H1 (cell line): ENCODE data around the gene RANBP2. TPM values are rescaled to one million over a fixed set of nuclear protein-coding genes. Genes with fewer than 3 reads are reported as not detected.
"Not testable (repeated sequence)": the region's sequence is repeated elsewhere in the genome, so short reads cannot be mapped to it uniquely, and the experiment has no call there.

Experiments used
- CTCF ChIA-PET: fragments of 300-600 bp; sonication (Branson Sonifier 250); formaldehyde crosslinking; loops from one replicate; lab custom pipeline; 2021; ENCODE audit not compliant: partially characterized antibody; lab: Charles Lee
- POLR2A ChIA-PET: fragments of 300-600 bp; sonication (Branson Sonifier 250); formaldehyde crosslinking; loops from one replicate; lab custom pipeline; 2021; ENCODE audit warnings: inconsistent platforms; ENCODE audit not compliant: partially characterized antibody; lab: Charles Lee
- DNase-seq, 2 experiments: peaks; one replicate each; pipeline versions ENCODE4 v3.0.0 to v3.0.0-alpha.2; 2010 to 2022; ENCODE audit warnings: low spot score in 2 of 2, low read depth in 1 of 2, mixed read lengths in 1 of 2
- FAIRE-seq: peaks from 2 replicates; lab custom pipeline; 2011; peaks lifted over from hg19 to GRCh38; lab: Jason Lieb, UNC
- H2AFZ ChIP-seq: 2 replicates; pipeline ENCODE4 v1.8.1; 2012; ENCODE audit warnings: low read length, inconsistent platforms
- H2AK5ac ChIP-seq: 2 replicates; pipeline ENCODE4 v1.6.1; 2013; ENCODE audit warnings: low read depth, low read length
- H2BK120ac ChIP-seq: replicated peaks from 2 replicates; pipeline ENCODE3; 2013; ENCODE audit warnings: low read depth, low read length, inconsistent platforms
- H2BK12ac ChIP-seq: 2 replicates; pipeline ENCODE4 v1.6.1; 2013; ENCODE audit warnings: low read depth, low read length
- H2BK15ac ChIP-seq: 2 replicates; pipeline ENCODE4 v1.6.1; 2013; ENCODE audit warnings: low read length
- H2BK20ac ChIP-seq: 2 replicates; pipeline ENCODE4 v1.6.1; 2013; ENCODE audit warnings: low read length
- H2BK5ac ChIP-seq: 2 replicates; pipeline ENCODE4 v1.6.1; 2013; ENCODE audit warnings: low read depth, low read length
- H3K14ac ChIP-seq: 2 replicates; pipeline ENCODE4 v1.6.1; 2013; ENCODE audit warnings: inconsistent platforms; ENCODE audit not compliant: insufficient read length
- H3K18ac ChIP-seq: 2 replicates; pipeline ENCODE4 v1.6.1; 2013; ENCODE audit warnings: low read length; ENCODE audit errors: extremely low read depth
- H3K23ac ChIP-seq: 2 replicates; pipeline ENCODE4 v1.6.1; 2013; ENCODE audit warnings: inconsistent platforms; ENCODE audit not compliant: insufficient read length
- H3K23me2 ChIP-seq: 2 replicates; pipeline ENCODE4 v1.6.1; 2013; ENCODE audit warnings: low read depth, low read length
- H3K27ac ChIP-seq: 2 replicates; pipeline ENCODE4 v1.6.1; 2011; ENCODE audit warnings: low read depth, low read length, inconsistent platforms
- H3K27me3 ChIP-seq, 4 experiments: replicated peaks in 1 of 4; 1 replicate in 1 of 4; 2 replicates in 3 of 4; pipeline versions ENCODE4 v1.6.1 to v1.8.1; 2011 to 2013; ENCODE audit warnings: low read length in 3 of 4, mild to moderate bottlenecking in 3 of 4, inconsistent platforms in 2 of 4, mixed read lengths in 2 of 4, moderate library complexity in 1 of 4; ENCODE audit not compliant: control insufficient read depth in 3 of 4, insufficient read depth in 3 of 4; ENCODE audit errors: extremely low read depth in 1 of 4
- H3K36me3 ChIP-seq, 4 experiments: 2 replicates each; pipeline versions ENCODE4 v1.6.1 to v1.8.1; 2011 to 2013; ENCODE audit warnings: mild to moderate bottlenecking in 4 of 4, low read length in 3 of 4, moderate library complexity in 2 of 4, control low read depth in 1 of 4, inconsistent platforms in 1 of 4; ENCODE audit not compliant: insufficient read depth in 4 of 4, control insufficient read depth in 2 of 4
- H3K4ac ChIP-seq: replicated peaks from 2 replicates; pipeline ENCODE3; 2013; ENCODE audit warnings: low read length, low read depth, mixed read lengths, inconsistent platforms; ENCODE audit not compliant: insufficient read length
- H3K4me1 ChIP-seq, 4 experiments: replicated peaks in 1 of 4; 1 replicate in 1 of 4; 2 replicates in 3 of 4; pipeline versions ENCODE4 v1.6.1 to v1.8.1; 2011 to 2013; ENCODE audit warnings: low read length in 3 of 4, inconsistent platforms in 2 of 4, mixed read lengths in 1 of 4; ENCODE audit not compliant: insufficient read depth in 4 of 4, control insufficient read depth in 3 of 4
- H3K4me2 ChIP-seq, 2 experiments: 2 replicates each; pipeline versions ENCODE4 v1.6.1 to v1.8.1; 2011 to 2013; ENCODE audit warnings: low read depth in 2 of 2, low read length in 2 of 2, control low read depth in 1 of 2, inconsistent platforms in 1 of 2, mild to moderate bottlenecking in 1 of 2; ENCODE audit not compliant: insufficient read depth in 1 of 2
- H3K4me3 ChIP-seq, 4 experiments: fragments of 200-600, 300-600 bp in 1 of 4; sonication (generic), shearing (Covaris generic), sonication (Bioruptor Twin) in 1 of 4; 2 replicates each; pipeline versions ENCODE4 v1.5.1 to v1.8.1; 2011 to 2016; ENCODE audit warnings: low read length in 4 of 4, low read depth in 3 of 4, control low read depth in 2 of 4, inconsistent platforms in 2 of 4, mild to moderate bottlenecking in 2 of 4, mixed read lengths in 1 of 4, moderate library complexity in 1 of 4; ENCODE audit not compliant: insufficient read depth in 2 of 4; ENCODE audit errors: extremely low read depth in 1 of 4
- H3K56ac ChIP-seq: replicated peaks from 2 replicates; pipeline ENCODE3; 2013; ENCODE audit warnings: low read depth, mild to moderate bottlenecking, mixed read lengths, low read length, inconsistent platforms; ENCODE audit not compliant: insufficient read length
- H3K79me1 ChIP-seq: 2 replicates; pipeline ENCODE4 v1.6.1; 2013; ENCODE audit warnings: low read depth, low read length, control low read depth
- H3K79me2 ChIP-seq, 2 experiments: 2 replicates each; pipeline versions ENCODE4 v1.6.1 to v1.8.1; 2012 to 2013; ENCODE audit warnings: low read length in 2 of 2, mild to moderate bottlenecking in 2 of 2, inconsistent platforms in 1 of 2; ENCODE audit not compliant: insufficient read depth in 2 of 2, control insufficient read depth in 1 of 2
- H3K9ac ChIP-seq, 4 experiments: replicated peaks in 1 of 4; 1 replicate in 1 of 4; 2 replicates in 3 of 4; pipeline versions ENCODE4 v1.6.1 to v1.8.1; 2011 to 2013; ENCODE audit warnings: low read depth in 3 of 4, low read length in 3 of 4, control low read depth in 2 of 4, mild to moderate bottlenecking in 2 of 4, moderate library complexity in 2 of 4, inconsistent platforms in 1 of 4; ENCODE audit errors: extremely low read depth in 1 of 4
- H3K9me3 ChIP-seq, 2 experiments: 2 replicates each; pipeline versions ENCODE4 v1.6.1 to v1.8.1; 2012 to 2013; ENCODE audit warnings: mild to moderate bottlenecking in 2 of 2, moderate library complexity in 2 of 2, control low read depth in 1 of 2, inconsistent platforms in 1 of 2, low read depth in 1 of 2, low read length in 1 of 2, mixed read lengths in 1 of 2; ENCODE audit not compliant: insufficient read depth in 2 of 2
- H4K20me1 ChIP-seq, 2 experiments: replicated peaks in 1 of 2; 2 replicates each; pipeline versions ENCODE3 to v1.8.1; 2011 to 2013; ENCODE audit warnings: inconsistent platforms in 2 of 2, low read length in 2 of 2, mild to moderate bottlenecking in 1 of 2; ENCODE audit not compliant: insufficient read depth in 2 of 2, control insufficient read depth in 1 of 2
- H4K5ac ChIP-seq: 2 replicates; pipeline ENCODE4 v1.6.1; 2013; ENCODE audit warnings: low read length, low read depth, mixed read lengths, inconsistent platforms; ENCODE audit not compliant: insufficient read length
- H4K8ac ChIP-seq: 2 replicates; pipeline ENCODE4 v1.8.0; 2013; ENCODE audit warnings: mild to moderate bottlenecking, moderate library complexity, low read length, inconsistent platforms; ENCODE audit not compliant: insufficient read depth; ENCODE audit errors: extremely low read depth
- H4K91ac ChIP-seq: replicated peaks from 2 replicates; pipeline ENCODE3; 2013; ENCODE audit warnings: low read length, mixed read lengths, inconsistent platforms; ENCODE audit not compliant: insufficient read length
- POLR2A ChIP-seq, 2 experiments: IDR thresholded peaks; 1 replicate in 1 of 2; 2 replicates in 1 of 2; pipeline ENCODE4 v1.6.1; 2011; ENCODE audit warnings: low read depth in 2 of 2, low read length in 2 of 2, mild to moderate bottlenecking in 2 of 2; ENCODE audit errors: control extremely low read depth in 1 of 2
- WGBS, 2 experiments: shearing (Covaris generic) in 1 of 2; methylation state at CpG; one replicate each; pipeline versions ENCODE4 v1.1.6 to v1.1.7; 2013 to 2015; ENCODE audit warnings: low lambda C conversion rate in 2 of 2, mixed read lengths in 2 of 2, inconsistent platforms in 1 of 2, low coverage in 1 of 2, missing lambda C conversion rate in 1 of 2; ENCODE audit not compliant: insufficient replicate concordance in 2 of 2, insufficient coverage in 1 of 2, insufficient read length in 1 of 2; ENCODE audit errors: extremely low coverage in 1 of 2, missing lambda C conversion rate in 1 of 2; 5-methylcytosine and 5-hydroxymethylcytosine counted together
- polyA plus RNA-seq, 7 experiments: library from polyadenylated mRNA; depleted of rRNA in 3 of 7; stranded (reverse) in 5 of 7; unstranded in 2 of 7; fragments of >200 nt in 5 of 7; fragments of 200-250 nt in 2 of 7; gene quantifications; 1 replicate in 5 of 7; 2 replicates in 1 of 7; 4 replicates in 1 of 7; pipeline versions ENCODE4 v1.2.1 to v1.2.3, GENCODE V29; 2011 to 2013; ENCODE audit warnings: missing spikeins in 2 of 7, mixed read lengths in 2 of 7
- total RNA-seq: library from RNA; stranded (reverse); fragmentation: NEBNext Ultra II Directional; extraction: Animal tissue kit (Norgen Biotek cat#: 25700); gene quantifications from 2 replicates; pipeline ENCODE4 v1.2.1, GENCODE V29; 2021

Gene RANBP2
- total and polyA plus RNA-seq, 2 of the 8 experiments (the other 6 are each of a cell fraction or from before 2014, with no cell fraction given) = 8.2 to 95.9 TPM

GRCh38 chr2:108719149-108720044 is at the start of gene RANBP2 (continued):
- peak in 1 of 2 experiments; percentile 90; a peak in 2 of 3 replicates for TF ChIP-seq POLR2A (IDR thresholded peaks at IDR 0.05; ENCODE audit: control extremely low read depth in 1 of 2, low read depth in 2 of 2, low read length in 2 of 2)

DNA sequence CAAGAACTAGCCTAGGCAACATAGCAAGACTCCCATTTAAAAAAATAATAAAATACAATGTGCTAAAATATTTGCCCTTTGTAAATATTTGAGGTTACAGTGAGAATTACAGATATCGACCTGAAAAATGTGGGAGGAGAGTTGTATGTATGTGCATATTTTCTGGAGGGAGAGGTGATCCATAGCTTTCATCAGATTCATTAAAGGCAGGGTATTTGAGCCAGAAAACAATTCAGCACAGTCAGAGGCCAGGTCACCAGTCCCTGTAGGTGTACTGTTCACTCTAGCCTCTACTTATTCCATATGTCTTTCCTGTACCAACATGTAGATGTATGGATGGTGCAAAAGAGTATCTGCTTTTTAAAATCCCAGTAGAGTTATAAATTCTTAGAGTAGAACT is 49.0 kb upstream of the RANBP2 start:
- CTCF ChIA-PET, H2BK20ac ChIP-seq, H3K79me2 ChIP-seq, H3K4me1 ChIP-seq, H3K9me3 ChIP-seq, H3K27ac ChIP-seq, POLR2A ChIA-PET, H2AK5ac ChIP-seq, H2BK15ac ChIP-seq, H3K27me3 ChIP-seq, H3K4me3 ChIP-seq, FAIRE-seq, H3K79me1 ChIP-seq, H2BK120ac ChIP-seq, H3K18ac ChIP-seq, H3K4ac ChIP-seq, H3K14ac ChIP-seq, H4K20me1 ChIP-seq, H4K5ac ChIP-seq, H3K36me3 ChIP-seq, H3K56ac ChIP-seq, H3K4me2 ChIP-seq, H3K23me2 ChIP-seq, H3K9ac ChIP-seq, H2BK12ac ChIP-seq, H4K91ac ChIP-seq, H2AFZ ChIP-seq, H2BK5ac ChIP-seq, H4K8ac ChIP-seq, H3K23ac ChIP-seq, DNase-seq: not testable (repeated sequence)
- 100% methylated on average over 1 of the region's 1 CpG; no CpG with 5 or more reads in 1 of the 2 experiments for WGBS, 2 experiments
